GM23338 (cell line): Measurements from ENCODE around the gene SKOR1. TPM values are rescaled to one million over a fixed set of nuclear protein-coding genes. Genes with fewer than 3 reads are reported as not detected.

Experiments
- ATAC-seq: fragments of 200-7000 bp; cut with Tn5 transposase; 3 replicates; pipeline ENCODE4 v1.9.1; 2020
- DNase-seq: peaks from one replicate; pipeline ENCODE4 v3.0.0-alpha.2; 2015; ENCODE audit warnings: low spot score
- H2AFZ ChIP-seq: fragments of 200-600 bp; sonication (generic); 2 replicates; pipeline ENCODE4 v1.8.0; 2016; ENCODE audit warnings: antibody characterized with exemption, mild to moderate bottlenecking, moderate library complexity
- H3F3A ChIP-seq: fragments of 200-600 bp; sonication (generic); replicated peaks from 2 replicates; pipeline ENCODE4 v1.8.0; 2017; ENCODE audit warnings: antibody characterized with exemption, mixed run types, low read depth
- H3K27ac ChIP-seq: fragments of 200-600 bp; sonication (generic); 2 replicates; pipeline ENCODE4 v1.6.1; 2016; ENCODE audit warnings: low read depth
- H3K27me3 ChIP-seq: fragments of 200-600 bp; sonication (generic); 2 replicates; pipeline ENCODE4 v1.8.0; 2016; ENCODE audit warnings: mild to moderate bottlenecking, mixed run types, moderate library complexity; ENCODE audit not compliant: insufficient read depth
- H3K36me3 ChIP-seq: fragments of 200-600 bp; sonication (generic); 2 replicates; pipeline ENCODE4 v1.8.0; 2016; ENCODE audit warnings: mild to moderate bottlenecking; ENCODE audit not compliant: insufficient read depth
- H3K4me1 ChIP-seq: fragments of 200-600 bp; sonication (generic); 2 replicates; pipeline ENCODE4 v1.8.0; 2016; ENCODE audit warnings: mild to moderate bottlenecking, moderate library complexity; ENCODE audit not compliant: insufficient read depth
- H3K4me2 ChIP-seq: fragments of 200-600 bp; sonication (generic); 2 replicates; pipeline ENCODE4 v1.7.1; 2017; ENCODE audit warnings: mixed run types
- H3K4me3 ChIP-seq: fragments of 200-600 bp; sonication (generic); 2 replicates; pipeline ENCODE4 v1.6.1; 2016; ENCODE audit warnings: mixed run types
- H3K79me2 ChIP-seq: fragments of 200-600 bp; sonication (generic); replicated peaks from 2 replicates; pipeline ENCODE4 v1.8.0; 2017; ENCODE audit warnings: mild to moderate bottlenecking; ENCODE audit not compliant: insufficient read depth
- H3K9me2 ChIP-seq: fragments of 200-600 bp; sonication (generic); 2 replicates; pipeline ENCODE4 v1.8.0; 2017; ENCODE audit not compliant: insufficient read depth
- H4K20me1 ChIP-seq: fragments of 200-600 bp; sonication (generic); replicated peaks from 2 replicates; pipeline ENCODE4 v1.8.0; 2017; ENCODE audit warnings: mild to moderate bottlenecking; ENCODE audit not compliant: insufficient read depth
- H3K27ac Mint-ChIP-seq: 2 replicates; pipeline ENCODE4 v1.8.0; 2020; ENCODE audit warnings: inconsistent platforms, mild to moderate bottlenecking, moderate library complexity, mixed read lengths
- H3K27me3 Mint-ChIP-seq: 3 replicates; pipeline ENCODE4 v1.8.0; 2022; ENCODE audit warnings: low read depth, mild to moderate bottlenecking, moderate library complexity, mixed read lengths, inconsistent platforms; ENCODE audit not compliant: insufficient read depth, poor library complexity
- H3K36me3 Mint-ChIP-seq: 3 replicates; pipeline ENCODE4 v1.8.0; 2021; ENCODE audit warnings: low read depth, mild to moderate bottlenecking, inconsistent platforms, moderate library complexity, mixed read lengths
- H3K4me1 Mint-ChIP-seq: 3 replicates; pipeline ENCODE4 v1.8.0; 2020; ENCODE audit warnings: mild to moderate bottlenecking, inconsistent platforms, mixed read lengths
- H3K4me3 Mint-ChIP-seq: 3 replicates; pipeline ENCODE4 v1.8.0; 2021; ENCODE audit warnings: moderate library complexity, mild to moderate bottlenecking, inconsistent platforms, mixed read lengths
- H3K9me3 Mint-ChIP-seq: 3 replicates; pipeline ENCODE4 v1.8.0; 2020; ENCODE audit warnings: moderate library complexity, mild to moderate bottlenecking, inconsistent platforms, mixed read lengths
- CREB1 ChIP-seq: fragments of 250-450 bp; sonication (Bioruptor Pico); IDR thresholded peaks from 2 replicates; pipeline ENCODE4 v1.5.0; 2020; ENCODE audit warnings: low read depth, mild to moderate bottlenecking, moderate library complexity
- CTCF ChIP-seq, 2 experiments: fragments of 200-600 bp in 1 of 2; sonication (generic) in 1 of 2; conservative IDR thresholded peaks; 2 replicates each; pipeline versions ENCODE4 v1.5.1 to v1.6.1; 2016 to 2017; ENCODE audit warnings: antibody characterized with exemption in 2 of 2, low read depth in 2 of 2, mild to moderate bottlenecking in 2 of 2, moderate library complexity in 1 of 2
- ETS1 ChIP-seq: IDR thresholded peaks from 2 replicates; pipeline ENCODE4 v1.6.1; 2016; ENCODE audit warnings: antibody characterized with exemption
- EZH2 ChIP-seq: fragments of 200-600 bp; sonication (generic); IDR thresholded peaks from one replicate; pipeline ENCODE4 v1.8.0; 2017; ENCODE audit warnings: antibody characterized with exemption, mild to moderate bottlenecking, low read depth; ENCODE audit not compliant: unreplicated experiment
- EZH2phosphoT487 ChIP-seq: fragments of 200-600 bp; sonication (generic); IDR thresholded peaks from one replicate; pipeline ENCODE4 v1.8.1; 2018; ENCODE audit warnings: antibody characterized with exemption; ENCODE audit not compliant: unreplicated experiment
- JUNB ChIP-seq: IDR thresholded peaks from one replicate; pipeline ENCODE4 v1.6.1; 2016; ENCODE audit warnings: antibody characterized with exemption; ENCODE audit not compliant: unreplicated experiment
- NANOG ChIP-seq: IDR thresholded peaks from 2 replicates; pipeline ENCODE4 v1.6.1; 2016; ENCODE audit warnings: antibody characterized with exemption, borderline replicate concordance
- POLR2AphosphoS5 ChIP-seq: IDR thresholded peaks from 2 replicates; pipeline ENCODE4 v1.6.1; 2016; ENCODE audit warnings: antibody characterized with exemption, low read depth
- ZNF114 ChIP-seq: fragments of 250-450 bp; sonication (Bioruptor Pico); IDR thresholded peaks from 2 replicates; pipeline ENCODE4 v1.5.0; 2020; ENCODE audit warnings: mild to moderate bottlenecking, moderate library complexity
- ZNF331 ChIP-seq: fragments of 250-450 bp; sonication (Bioruptor Pico); IDR thresholded peaks from 2 replicates; pipeline ENCODE4 v1.5.0; 2020; ENCODE audit warnings: low read depth, mild to moderate bottlenecking, moderate library complexity
- ZNF462 ChIP-seq: fragments of 250-450 bp; sonication (Bioruptor Pico); IDR thresholded peaks from 2 replicates; pipeline ENCODE4 v1.5.0; 2020; ENCODE audit warnings: mild to moderate bottlenecking, moderate library complexity
- polyA plus RNA-seq: library from polyadenylated mRNA; unstranded; fragments of >200 nt; fragmentation: Nextera tagmentation; extraction: Ambion mirVana; gene quantifications from 2 replicates; pipeline ENCODE4 v1.2.1, GENCODE V29; 2016
- total RNA-seq: library from RNA; depleted of rRNA; stranded (reverse); fragments of >200 nt; shearing (Covaris generic); gene quantifications from 2 replicates; pipeline ENCODE4 v1.2.3, GENCODE V29; 2014

Gene SKOR1
- total and polyA plus RNA-seq, 2 experiments from 2014 or later: 0.17 TPM; not detected in 1

GRCh38 chr15:67819636-67820035 is 5.7 kb upstream of the SKOR1 start (continued):
- TF ChIP-seq CTCF (conservative IDR thresholded peaks at IDR 0.05; ENCODE audit: low read depth in 2 of 2) (no peak), CREB1 (CRISPR knock-in tag) (no peak), JUNB (no peak)

DNA sequence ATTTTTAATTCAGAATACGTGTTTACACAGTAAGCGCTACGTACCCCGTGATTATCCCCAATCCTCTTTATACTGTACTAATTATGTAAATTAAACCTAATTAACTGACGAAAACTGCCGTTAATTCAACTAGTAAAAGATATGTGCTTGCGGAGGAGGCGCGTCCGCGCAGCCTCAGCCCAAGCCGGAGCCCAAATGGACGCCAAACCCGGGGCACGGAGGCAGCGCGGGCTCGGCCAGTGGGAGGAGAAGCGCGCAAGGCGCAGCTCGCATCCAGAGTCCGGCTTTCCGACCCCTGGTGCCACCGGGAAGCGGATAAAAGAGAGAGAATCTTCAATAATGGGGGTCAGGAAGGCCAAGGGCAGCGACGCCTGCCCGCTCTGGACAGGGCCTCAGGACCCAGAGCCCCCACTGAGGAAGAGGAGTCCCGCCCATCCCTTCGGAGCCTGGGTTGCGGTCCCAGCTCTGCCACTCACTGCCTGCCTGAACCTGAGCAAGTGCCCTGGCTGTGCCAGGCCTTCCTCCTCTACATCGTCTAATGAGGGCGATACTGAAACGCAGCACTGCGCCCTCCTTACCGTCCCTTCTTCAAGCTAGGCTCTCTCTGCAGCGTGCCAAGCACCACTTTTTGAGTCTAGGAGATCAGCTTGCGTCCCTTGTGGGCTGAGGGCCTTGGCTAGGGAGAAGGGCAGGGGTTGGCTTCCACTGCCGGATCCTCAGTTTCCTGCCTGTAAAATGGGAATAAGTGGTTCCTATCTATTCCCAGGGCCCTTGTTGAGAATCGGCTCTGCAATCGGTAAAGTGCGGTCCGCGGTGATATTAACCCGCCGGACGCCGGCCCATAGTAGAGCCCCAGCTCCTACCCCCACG is 5.0 kb upstream of the SKOR1 start:
- H3K27ac ChIP-seq: no peak overlapping the region
- peaks cover 93% of the 10 kb centered on the region for H3K27me3 ChIP-seq
- no peaks in the 10 kb centered on the region for H3K36me3 ChIP-seq
- peaks cover 10% of the 10 kb centered on the region for H3F3A ChIP-seq
- H3K4me3 ChIP-seq: peak overlapping the region; percentile 53
- H2AFZ ChIP-seq: no peak overlapping the region
- Mint-ChIP-seq H3K27me3 (peaks cover 83% of the 10 kb centered on the region), H3K4me3 (peak overlapping the region; percentile 67), H3K27ac (no peak overlapping the region), H3K36me3 (peaks cover 17% of the 10 kb centered on the region; the same call in 2 of the 3 replicates), H3K9me3 (peaks cover 16% of the 10 kb centered on the region), H3K4me1 (peaks cover 37% of the 10 kb centered on the region)
- peaks cover 3% of the 10 kb centered on the region for H3K9me2 ChIP-seq
- peak overlapping the region; percentile 75 for H3K4me2 ChIP-seq
- H3K4me1 ChIP-seq: peaks cover 49% of the 10 kb centered on the region
- H4K20me1 ChIP-seq: peaks cover 7% of the 10 kb centered on the region
- ATAC-seq (peak; percentile 11), DNase-seq (peak; percentile 46)
- no peaks in the 10 kb centered on the region for H3K79me2 ChIP-seq
- TF ChIP-seq POLR2AphosphoS5 (no peak), ZNF331 (no peak), ZNF114 (CRISPR knock-in tag) (no peak), CREB1 (CRISPR knock-in tag) (no peak), NANOG (no peak), ETS1 (no peak), CTCF (conservative IDR thresholded peaks at IDR 0.05; ENCODE audit: low read depth in 2 of 2) (no peak), JUNB (no peak), EZH2phosphoT487 (peak; percentile 55), ZNF462 (no peak), EZH2 (peak; percentile 90)
